ENCODE measurements around the gene ATXN7L1.

DNA sequence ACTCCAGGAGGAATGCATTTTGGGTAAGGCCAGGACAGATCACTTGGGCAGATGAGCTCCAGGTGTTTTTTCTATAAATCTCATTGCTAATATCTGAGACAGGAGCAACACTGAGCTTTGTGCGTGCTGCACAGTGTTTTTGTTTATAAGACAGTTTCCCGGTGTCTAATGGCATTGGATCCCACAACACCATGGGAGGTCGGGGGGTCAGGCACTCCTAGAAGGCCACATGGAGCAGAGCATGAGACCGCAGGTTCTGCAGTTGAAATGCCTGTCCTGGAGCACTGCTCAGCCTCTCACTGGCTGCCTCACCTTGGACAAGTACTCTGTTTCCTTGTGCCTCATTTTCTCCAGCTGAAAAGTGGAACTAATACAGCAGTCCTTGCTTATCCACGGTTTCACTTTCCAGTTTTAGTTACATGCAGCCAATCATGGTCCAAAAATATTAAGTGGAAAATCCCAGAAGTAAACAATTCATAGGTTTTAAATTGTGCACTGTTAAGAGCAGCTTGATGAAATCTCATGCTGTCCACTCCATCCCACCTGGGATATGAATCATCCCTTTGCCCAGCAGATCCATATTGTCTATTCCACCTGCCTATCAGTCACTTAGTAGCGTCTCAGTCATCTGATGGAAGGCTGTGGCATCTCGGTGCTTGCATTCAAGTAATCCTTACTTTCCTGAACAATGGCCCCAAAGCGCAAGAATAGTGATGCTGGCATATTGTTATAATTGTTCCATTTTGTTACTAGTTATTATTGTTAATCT lies 35.2 kb downstream of the ATXN7L1 start:
- TF ChIP-seq, protein P1, sequence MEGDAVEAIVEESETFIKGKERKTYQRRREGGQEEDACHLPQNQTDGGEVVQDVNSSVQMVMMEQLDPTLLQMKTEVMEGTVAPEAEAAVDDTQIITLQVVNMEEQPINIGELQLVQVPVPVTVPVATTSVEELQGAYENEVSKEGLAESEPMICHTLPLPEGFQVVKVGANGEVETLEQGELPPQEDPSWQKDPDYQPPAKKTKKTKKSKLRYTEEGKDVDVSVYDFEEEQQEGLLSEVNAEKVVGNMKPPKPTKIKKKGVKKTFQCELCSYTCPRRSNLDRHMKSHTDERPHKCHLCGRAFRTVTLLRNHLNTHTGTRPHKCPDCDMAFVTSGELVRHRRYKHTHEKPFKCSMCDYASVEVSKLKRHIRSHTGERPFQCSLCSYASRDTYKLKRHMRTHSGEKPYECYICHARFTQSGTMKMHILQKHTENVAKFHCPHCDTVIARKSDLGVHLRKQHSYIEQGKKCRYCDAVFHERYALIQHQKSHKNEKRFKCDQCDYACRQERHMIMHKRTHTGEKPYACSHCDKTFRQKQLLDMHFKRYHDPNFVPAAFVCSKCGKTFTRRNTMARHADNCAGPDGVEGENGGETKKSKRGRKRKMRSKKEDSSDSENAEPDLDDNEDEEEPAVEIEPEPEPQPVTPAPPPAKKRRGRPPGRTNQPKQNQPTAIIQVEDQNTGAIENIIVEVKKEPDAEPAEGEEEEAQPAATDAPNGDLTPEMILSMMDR (IDR thresholded peaks at IDR 0.05; ENCODE audit: low read depth, low read length) = no peak
- TF ChIP-seq EZH2phosphoT487 (IDR thresholded peaks at IDR 0.05; ENCODE audit: low read depth) = no peak

Data from OCI-LY3 (cell line).